ENCODE measurements around the gene MRLN.

MRLN gene

DNA sequence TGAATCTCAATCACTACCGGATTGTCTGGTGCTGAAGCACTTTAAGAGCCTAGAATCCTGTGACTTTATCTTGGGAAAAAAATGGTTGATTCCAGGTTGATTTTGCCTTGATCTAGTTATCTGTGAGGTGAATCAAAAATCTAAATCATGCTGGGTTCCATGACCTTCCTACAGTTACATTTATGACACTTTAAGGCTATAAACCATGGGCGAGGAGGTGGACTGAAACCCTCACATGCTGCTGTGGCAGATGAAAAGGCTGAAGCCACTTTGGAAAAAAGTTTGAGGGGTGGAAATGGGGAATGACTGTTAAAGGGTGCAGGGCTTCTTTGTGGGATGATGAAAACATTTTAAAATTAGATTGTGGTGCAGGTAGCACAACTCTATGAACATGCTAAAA lies 61.1 kb downstream of the MRLN start:
- no peak overlapping the region for H3K27ac ChIP-seq
- intact Hi-C loops (cut with DNase I; ENCODE audit: low total_unique reads), result no loop called here
- DNase-seq, result no peak
- no peaks in the 10 kb centered on the region for H3K36me3 ChIP-seq
- TF ChIP-seq, protein P1, sequence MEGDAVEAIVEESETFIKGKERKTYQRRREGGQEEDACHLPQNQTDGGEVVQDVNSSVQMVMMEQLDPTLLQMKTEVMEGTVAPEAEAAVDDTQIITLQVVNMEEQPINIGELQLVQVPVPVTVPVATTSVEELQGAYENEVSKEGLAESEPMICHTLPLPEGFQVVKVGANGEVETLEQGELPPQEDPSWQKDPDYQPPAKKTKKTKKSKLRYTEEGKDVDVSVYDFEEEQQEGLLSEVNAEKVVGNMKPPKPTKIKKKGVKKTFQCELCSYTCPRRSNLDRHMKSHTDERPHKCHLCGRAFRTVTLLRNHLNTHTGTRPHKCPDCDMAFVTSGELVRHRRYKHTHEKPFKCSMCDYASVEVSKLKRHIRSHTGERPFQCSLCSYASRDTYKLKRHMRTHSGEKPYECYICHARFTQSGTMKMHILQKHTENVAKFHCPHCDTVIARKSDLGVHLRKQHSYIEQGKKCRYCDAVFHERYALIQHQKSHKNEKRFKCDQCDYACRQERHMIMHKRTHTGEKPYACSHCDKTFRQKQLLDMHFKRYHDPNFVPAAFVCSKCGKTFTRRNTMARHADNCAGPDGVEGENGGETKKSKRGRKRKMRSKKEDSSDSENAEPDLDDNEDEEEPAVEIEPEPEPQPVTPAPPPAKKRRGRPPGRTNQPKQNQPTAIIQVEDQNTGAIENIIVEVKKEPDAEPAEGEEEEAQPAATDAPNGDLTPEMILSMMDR (IDR thresholded peaks at IDR 0.05), result no peak
- H3K9me3 ChIP-seq, result no peaks in the 10 kb centered on the region
- H3K4me1 ChIP-seq, result no peaks in the 10 kb centered on the region
- H3K27me3 ChIP-seq, result no peaks in the 10 kb centered on the region
- no peak overlapping the region for H3K4me3 ChIP-seq

DNA sequence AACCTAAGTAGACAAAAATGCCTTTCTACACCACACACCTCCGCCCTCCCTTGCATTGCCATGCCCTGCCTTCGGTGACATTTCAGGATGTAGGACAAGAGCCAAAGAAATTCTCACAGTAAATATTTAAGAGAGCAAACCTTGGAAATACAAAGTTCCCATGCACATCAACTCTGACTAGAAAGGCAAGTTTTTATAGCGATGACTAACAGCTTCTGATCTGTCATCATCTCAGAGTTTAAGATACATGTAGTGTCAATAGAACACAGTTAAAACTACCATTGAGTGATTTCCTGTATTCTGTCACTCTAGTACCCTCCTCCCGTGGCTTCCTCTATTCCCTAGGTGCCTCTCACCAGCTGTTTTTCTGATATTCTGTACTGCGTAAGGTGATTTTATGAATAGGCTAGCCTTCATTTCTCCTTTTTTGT lies 64.3 kb downstream of the MRLN start:
- Histone ChIP-seq H3K4me3 (no peak overlapping the region), H3K9me3 (no peaks in the 10 kb centered on the region), H3K36me3 (no peaks in the 10 kb centered on the region), H3K4me1 (no peaks in the 10 kb centered on the region), H3K27ac (no peak overlapping the region), H3K27me3 (no peaks in the 10 kb centered on the region)
- TF ChIP-seq, protein P1 (IDR thresholded peaks at IDR 0.05), result no peak
- intact Hi-C loops (cut with DNase I; ENCODE audit: low total_unique reads), result no loop called here
- DNase-seq, result no peak

DNA sequence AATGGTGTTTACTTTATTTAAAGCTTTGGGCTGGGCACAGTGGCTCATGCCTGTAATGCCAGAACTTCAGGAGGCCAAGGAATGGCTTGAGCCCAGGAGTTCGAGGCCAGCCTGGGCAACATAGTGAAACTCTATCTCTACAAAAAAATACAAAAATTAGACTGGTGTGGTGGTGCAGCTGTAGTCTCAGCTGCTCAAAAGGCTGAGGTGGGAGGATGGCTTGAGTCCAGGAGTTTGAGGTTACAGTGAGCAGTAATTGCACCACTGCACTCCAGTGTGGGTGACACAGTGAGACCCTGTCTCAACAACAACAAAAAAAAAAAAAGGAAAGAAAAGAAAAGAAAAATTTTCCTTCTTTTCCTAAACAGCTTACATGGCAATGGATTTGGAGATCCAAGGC lies 65.6 kb downstream of the MRLN start:
- no peak for DNase-seq
- no peaks in the 10 kb centered on the region for H3K4me1 ChIP-seq
- TF ChIP-seq, protein P1 (IDR thresholded peaks at IDR 0.05), result no peak
- H3K36me3 ChIP-seq, result no peaks in the 10 kb centered on the region
- no peak overlapping the region for H3K27ac ChIP-seq
- H3K4me3 ChIP-seq, result no peak overlapping the region
- intact Hi-C loops (cut with DNase I; ENCODE audit: low total_unique reads), result no loop called here
- no peaks in the 10 kb centered on the region for H3K27me3 ChIP-seq
- H3K9me3 ChIP-seq, result no peaks in the 10 kb centered on the region
